ENCODE results near the gene NLRC3. TPM values are rescaled to one million over a fixed set of nuclear protein-coding genes. Genes with fewer than 3 reads are reported as not detected.
"Not testable (repeated sequence)": the region's sequence is repeated elsewhere in the genome, so short reads cannot be mapped to it uniquely, and the experiment has no call there.

The NLRC3 gene
- total RNA-seq, 6 experiments from 2014 or later: 0.53 to 1.2 (median 0.64) TPM

DNA sequence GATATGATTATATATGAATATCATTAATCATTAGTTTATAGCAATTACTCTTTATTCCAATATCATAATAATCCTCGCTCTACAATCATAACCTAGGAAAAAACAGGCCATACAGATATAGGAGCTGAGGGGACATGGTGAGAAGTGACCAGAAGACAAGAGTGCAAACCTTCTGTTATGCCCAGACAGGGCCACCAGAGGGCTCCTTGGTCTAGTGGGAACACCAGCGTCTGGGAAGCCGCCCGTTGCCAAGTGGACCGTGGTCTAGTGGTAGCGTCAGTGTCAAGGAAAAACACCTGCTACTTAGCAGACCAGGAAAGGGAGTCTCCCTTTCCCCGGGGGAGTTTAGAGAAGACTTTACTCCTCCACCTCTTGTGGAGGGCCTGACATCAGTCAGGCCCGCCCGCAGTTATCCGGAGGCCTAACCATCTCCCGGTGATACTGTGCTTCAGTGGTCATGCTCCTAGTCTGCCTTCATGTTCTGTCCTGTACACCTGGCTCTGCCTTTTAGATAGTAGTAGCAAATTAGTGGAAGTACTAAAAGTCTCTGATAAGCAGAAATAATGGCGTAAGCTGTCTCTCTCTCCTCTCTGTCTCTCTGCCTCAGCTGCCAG, 49.9 kb downstream of the NLRC3 start:
- intact Hi-C loops (cut with DNase I); H3K27ac ChIP-seq; H3K9me3 ChIP-seq; H3K4me3 ChIP-seq; H3K27me3 ChIP-seq: not testable (repeated sequence)
- 14% methylated on average over 6 of the region's 12 CpGs for WGBS (ENCODE audit: insufficient coverage, low coverage, low lambda C conversion rate, missing lambda C conversion rate)
- DNase-seq: peak; percentile 85 to 87 (median 86)
- Histone ChIP-seq H3K4me1 (peaks cover 0 to 12% (median 0%) of the 10 kb centered on the region in 4 donors), H3K36me3 (peaks cover 0 to 11% (median 4%) of the 10 kb centered on the region in 4 donors)
- TF ChIP-seq, protein P1, sequence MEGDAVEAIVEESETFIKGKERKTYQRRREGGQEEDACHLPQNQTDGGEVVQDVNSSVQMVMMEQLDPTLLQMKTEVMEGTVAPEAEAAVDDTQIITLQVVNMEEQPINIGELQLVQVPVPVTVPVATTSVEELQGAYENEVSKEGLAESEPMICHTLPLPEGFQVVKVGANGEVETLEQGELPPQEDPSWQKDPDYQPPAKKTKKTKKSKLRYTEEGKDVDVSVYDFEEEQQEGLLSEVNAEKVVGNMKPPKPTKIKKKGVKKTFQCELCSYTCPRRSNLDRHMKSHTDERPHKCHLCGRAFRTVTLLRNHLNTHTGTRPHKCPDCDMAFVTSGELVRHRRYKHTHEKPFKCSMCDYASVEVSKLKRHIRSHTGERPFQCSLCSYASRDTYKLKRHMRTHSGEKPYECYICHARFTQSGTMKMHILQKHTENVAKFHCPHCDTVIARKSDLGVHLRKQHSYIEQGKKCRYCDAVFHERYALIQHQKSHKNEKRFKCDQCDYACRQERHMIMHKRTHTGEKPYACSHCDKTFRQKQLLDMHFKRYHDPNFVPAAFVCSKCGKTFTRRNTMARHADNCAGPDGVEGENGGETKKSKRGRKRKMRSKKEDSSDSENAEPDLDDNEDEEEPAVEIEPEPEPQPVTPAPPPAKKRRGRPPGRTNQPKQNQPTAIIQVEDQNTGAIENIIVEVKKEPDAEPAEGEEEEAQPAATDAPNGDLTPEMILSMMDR (IDR thresholded peaks at IDR 0.05): peak; percentile 60 to 74 (median 71)
- ATAC-seq: peak in 1 of 4 donors; percentile 39

DNA sequence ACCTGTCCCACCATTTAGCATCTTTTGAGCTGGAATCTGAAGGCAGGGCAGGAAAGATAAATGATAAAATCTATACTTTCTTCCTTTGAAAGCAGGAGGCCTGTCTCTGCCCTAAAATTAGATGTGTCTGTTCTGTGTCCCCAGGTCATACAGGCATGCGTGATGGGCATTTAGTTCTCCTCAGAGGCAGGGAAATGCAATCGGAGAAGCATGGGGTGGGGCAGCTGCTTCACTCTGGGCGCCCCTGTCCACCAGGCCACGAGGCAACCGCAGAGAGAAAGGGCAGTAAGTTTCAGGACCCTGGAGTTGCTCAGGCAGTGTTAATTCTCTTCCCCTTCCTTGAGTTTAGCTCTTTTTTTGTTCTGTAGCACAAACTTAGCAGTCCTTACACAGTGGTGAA, 51.3 kb downstream of the NLRC3 start:
- ATAC-seq: no peak
- no peak for DNase-seq
- Histone ChIP-seq H3K27ac (no peak overlapping the region), H3K27me3 (no peaks in the 10 kb centered on the region), H3K9me3 (no peaks in the 10 kb centered on the region), H3K36me3 (peaks cover 0 to 11% (median 4%) of the 10 kb centered on the region in 4 donors), H3K4me3 (no peak overlapping the region), H3K4me1 (peaks cover 0 to 12% (median 0%) of the 10 kb centered on the region in 4 donors)
- TF ChIP-seq, protein P1 (IDR thresholded peaks at IDR 0.05): no peak
- TF ChIP-seq POLR2A (IDR thresholded peaks at IDR 0.05): no peak
- whole genome bisulfite sequencing (ENCODE audit: insufficient coverage, low coverage, low lambda C conversion rate, missing lambda C conversion rate): 85% methylated on average over 5 of the region's 5 CpGs
- intact Hi-C loops (cut with DNase I): no loop called here

DNA sequence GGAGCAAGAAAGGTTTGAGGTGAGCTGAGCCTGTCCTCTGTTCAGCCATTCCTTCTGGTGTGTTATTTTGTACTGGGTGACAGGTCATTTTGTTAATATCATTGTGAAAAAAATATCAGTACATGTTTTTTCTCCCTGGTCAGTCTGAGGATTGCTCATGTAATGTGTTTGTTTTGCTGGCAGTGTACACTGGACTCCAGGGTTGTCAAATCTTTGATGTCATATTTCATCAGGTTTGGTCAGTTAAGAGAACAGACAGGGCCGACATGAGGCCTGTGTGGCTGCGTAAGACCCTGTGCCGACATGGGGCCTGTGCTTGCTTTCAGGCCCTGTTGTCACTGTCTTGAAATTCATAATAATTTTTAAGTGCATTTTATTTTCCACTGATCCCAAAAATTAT, 53.9 kb downstream of the NLRC3 start:
- Histone ChIP-seq H3K36me3 (peaks cover 0 to 19% (median 3%) of the 10 kb centered on the region in 4 donors), H3K27ac (peak overlapping the region in 1 of 3 donors; percentile 2)
- ATAC-seq: peak; percentile 70 to 85 (median 74)

DNA sequence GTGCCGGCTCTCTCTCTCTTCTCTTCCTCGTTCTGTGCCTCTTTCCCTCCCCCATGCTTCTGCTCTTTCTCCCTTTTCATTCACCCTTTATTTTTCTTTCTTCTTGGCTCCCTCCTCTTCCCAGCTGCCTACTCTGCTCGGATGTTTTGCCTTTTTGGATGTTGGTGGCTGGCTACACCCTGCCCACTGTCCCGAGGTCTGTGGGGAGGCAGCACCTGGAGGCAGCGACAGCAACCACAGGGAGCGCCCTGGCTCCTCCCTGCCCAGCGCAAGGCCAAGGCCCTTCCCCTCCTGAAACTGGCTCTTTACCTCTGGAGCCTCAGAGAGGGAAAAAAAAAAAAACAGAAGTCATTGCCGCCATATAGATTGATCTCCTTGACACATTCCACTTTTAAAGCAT, 56.4 kb downstream of the NLRC3 start:
- intact Hi-C loops (cut with DNase I): no loop called here
- peak in 1 of 4 donors; percentile 33 for ATAC-seq
- no peak overlapping the region for H3K4me3 ChIP-seq
- H3K4me1 ChIP-seq: peaks cover 0 to 12% (median 0%) of the 10 kb centered on the region in 4 donors
- H3K27me3 ChIP-seq: no peaks in the 10 kb centered on the region
- peaks cover 0 to 34% (median 7%) of the 10 kb centered on the region in 4 donors for H3K36me3 ChIP-seq
- no peak overlapping the region for H3K27ac ChIP-seq
- WGBS (ENCODE audit: insufficient coverage, low coverage, low lambda C conversion rate, missing lambda C conversion rate): 80% methylated on average over 7 of the region's 8 CpGs
- no peak for DNase-seq
- H3K9me3 ChIP-seq: no peaks in the 10 kb centered on the region
- TF ChIP-seq POLR2A (IDR thresholded peaks at IDR 0.05): no peak
- TF ChIP-seq, protein P1 (IDR thresholded peaks at IDR 0.05): no peak

More for the DNA sequence above, 53.9 kb downstream of the NLRC3 start:
- H3K9me3 ChIP-seq: no peaks in the 10 kb centered on the region
- DNase-seq: no peak
- TF ChIP-seq POLR2A (IDR thresholded peaks at IDR 0.05): no peak
- TF ChIP-seq, protein P1 (IDR thresholded peaks at IDR 0.05): no peak
- peaks cover 0 to 12% (median 0%) of the 10 kb centered on the region in 4 donors for H3K4me1 ChIP-seq
- intact Hi-C loops (cut with DNase I): no loop called here
- 24% methylated on average over 3 of the region's 3 CpGs for WGBS (ENCODE audit: insufficient coverage, low coverage, low lambda C conversion rate, missing lambda C conversion rate)
- no peak overlapping the region for H3K4me3 ChIP-seq
- no peaks in the 10 kb centered on the region for H3K27me3 ChIP-seq

All from right lobe of liver (tissue), 6 donors.